Stomach smooth muscle (tissue), 2 donors: ENCODE results near the gene MCCC1.
A peak's percentile ranks its signal among the peaks of the same experiment; 100 is the strongest.

ENCODE experiments used
- H3K27ac ChIP-seq: one replicate; pipeline ENCODE4 v1.7.0; 2013; ENCODE audit warnings: mild to moderate bottlenecking, low read length, inconsistent platforms
- H3K27me3 ChIP-seq, 2 donors: one replicate each; pipeline ENCODE4 v1.7.0; 2013; ENCODE audit warnings: low read length in 2 of 2; ENCODE audit not compliant: insufficient read depth in 2 of 2, control insufficient read depth in 1 of 2
- H3K36me3 ChIP-seq, 2 donors: one replicate each; pipeline ENCODE4 v1.7.0; 2013; ENCODE audit warnings: low read length in 2 of 2; ENCODE audit not compliant: control insufficient read depth in 2 of 2, insufficient read depth in 2 of 2
- H3K4me1 ChIP-seq: one replicate; pipeline ENCODE4 v1.7.0; 2013; ENCODE audit warnings: low read length; ENCODE audit not compliant: control insufficient read depth, insufficient read depth
- H3K4me3 ChIP-seq, 2 donors: one replicate each; pipeline ENCODE4 v1.7.0; 2013; ENCODE audit warnings: low read length in 2 of 2
- H3K9ac ChIP-seq, 2 donors: one replicate each; pipeline ENCODE4 v1.7.0; 2013; ENCODE audit warnings: low read length in 2 of 2, mild to moderate bottlenecking in 1 of 2
- H3K9me3 ChIP-seq, 2 donors: one replicate each; pipeline ENCODE4 v1.7.0; 2013; ENCODE audit warnings: low read length in 2 of 2; ENCODE audit not compliant: control insufficient read depth in 2 of 2
- donor health status: healthy.
- donor health status: Pancreatic carcinoma.

The MCCC1 gene

DNA sequence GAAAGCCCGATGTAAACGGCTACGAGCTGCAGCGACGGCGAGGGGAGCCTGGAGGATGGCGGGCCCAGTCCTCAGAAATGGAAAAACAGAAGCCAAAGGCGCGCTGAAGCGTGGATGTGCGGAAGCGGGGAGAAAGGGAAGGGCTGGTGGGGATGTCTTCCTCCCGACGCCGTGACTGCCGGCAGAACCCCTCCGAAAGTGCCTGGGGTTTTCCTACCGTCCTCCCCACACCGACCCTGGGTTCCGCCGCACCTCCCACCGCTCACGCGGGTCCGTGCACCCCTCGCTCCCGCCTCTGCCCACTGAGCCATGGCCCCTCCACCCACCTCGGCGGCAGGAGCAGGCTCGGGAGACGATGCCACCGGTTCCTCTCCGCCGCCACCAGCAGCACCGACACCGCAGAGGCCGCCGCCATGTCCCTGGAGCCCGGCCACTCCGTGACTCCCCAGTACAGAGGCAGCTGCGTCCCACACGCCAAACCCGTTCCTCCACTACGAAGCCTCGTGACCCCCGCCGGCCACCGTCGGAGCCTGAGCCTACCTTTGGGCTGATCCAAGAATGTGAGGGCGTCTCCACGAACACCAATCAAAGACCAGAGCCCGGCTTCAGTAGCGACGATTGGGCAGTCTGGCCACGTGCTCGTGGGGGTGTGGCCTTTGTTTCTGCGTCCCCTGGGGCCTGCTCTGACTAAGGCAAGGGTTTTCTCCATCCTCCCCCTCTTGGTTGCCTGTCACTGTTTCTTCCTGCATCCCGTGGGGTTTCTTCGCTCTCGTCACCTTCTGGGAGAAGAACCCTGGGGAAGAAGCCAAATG, at the start of gene MCCC1:
TSS of gene MCCC1 (minus strand) at position 471 of the 812 bp plus-strand sequence. CDS start at position 415, 56 bp downstream.
- Histone ChIP-seq H3K4me1 (peaks cover 16% of the 10 kb centered on the region), H3K27ac (peak within 1 kb of the TSS; percentile 80), H3K27me3 (no peaks in the 10 kb centered on the region), H3K4me3 (peak within 1 kb of the TSS; percentile 95 to 97), H3K36me3 (no peaks in the 10 kb centered on the region), H3K9me3 (no peaks in the 10 kb centered on the region), H3K9ac (peak within 1 kb of the TSS; percentile 92 to 94)

DNA sequence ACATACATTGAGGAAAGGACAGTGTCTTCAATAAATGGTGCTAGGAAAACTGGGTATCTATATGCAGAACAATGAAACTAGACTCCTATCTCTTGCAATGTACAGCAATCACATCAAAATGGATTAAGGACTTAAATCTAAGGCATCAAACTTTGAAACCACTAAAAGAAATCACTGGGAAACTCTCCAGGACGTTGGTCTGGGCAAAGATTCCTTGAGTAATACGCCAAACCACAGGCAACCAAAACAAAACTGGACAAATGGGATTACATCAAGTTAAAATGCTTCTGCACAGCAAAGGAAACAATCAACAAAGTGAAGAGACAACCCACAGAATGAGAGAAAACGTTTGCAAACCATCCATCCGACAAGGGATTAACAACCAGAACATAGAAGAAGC, 48.8 kb upstream of the MCCC1 start:
- Histone ChIP-seq H3K4me3 (no peak overlapping the region), H3K27ac (no peak overlapping the region), H3K27me3 (no peaks in the 10 kb centered on the region), H3K9ac (no peak overlapping the region), H3K4me1 (no peaks in the 10 kb centered on the region), H3K36me3 (no peaks in the 10 kb centered on the region), H3K9me3 (no peaks in the 10 kb centered on the region)

DNA sequence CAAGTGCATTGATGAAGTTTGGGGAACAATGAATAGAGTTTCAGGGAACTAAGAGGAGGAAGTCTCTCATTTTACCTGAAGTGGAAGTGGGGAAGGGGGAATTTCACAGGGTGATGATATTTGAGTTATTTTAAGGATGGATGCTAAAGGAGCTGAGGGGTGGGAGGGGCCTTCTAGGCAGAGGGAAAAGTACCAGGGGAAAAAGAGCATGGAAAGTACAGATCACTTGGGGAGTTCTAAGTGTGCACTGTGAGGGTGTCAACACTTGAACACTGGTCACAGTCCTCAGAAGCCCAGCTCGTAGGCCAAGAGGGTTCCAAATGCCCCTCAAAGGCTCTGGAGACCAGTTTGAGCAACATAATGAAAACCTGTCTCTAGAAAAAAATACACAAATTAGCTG, 45.1 kb upstream of the MCCC1 start:
- H3K27me3 ChIP-seq, result no peaks in the 10 kb centered on the region
- no peaks in the 10 kb centered on the region for H3K4me1 ChIP-seq
- H3K9ac ChIP-seq, result no peak overlapping the region
- H3K36me3 ChIP-seq, result no peaks in the 10 kb centered on the region
- H3K4me3 ChIP-seq, result no peak overlapping the region
- no peak overlapping the region for H3K27ac ChIP-seq
- H3K9me3 ChIP-seq, result no peaks in the 10 kb centered on the region

DNA sequence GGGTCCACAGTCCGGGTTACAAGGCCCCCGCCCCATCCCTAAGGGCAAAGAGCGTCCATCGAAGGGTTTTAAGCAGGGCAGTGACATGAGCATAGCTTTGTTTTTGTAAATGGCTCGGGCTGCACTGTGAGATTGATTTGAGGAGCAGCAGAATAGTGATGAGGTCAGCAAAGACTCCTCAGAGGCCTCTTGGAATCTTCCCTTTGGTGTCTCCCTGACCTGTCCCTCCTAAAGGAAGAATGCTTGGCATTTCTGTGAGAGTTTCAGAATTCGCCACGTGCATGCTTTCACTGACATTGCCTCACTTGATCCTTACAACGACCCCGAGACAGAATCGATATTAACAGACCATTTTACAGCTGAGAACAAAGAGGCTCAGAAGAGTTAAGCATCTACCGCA, 42.9 kb upstream of the MCCC1 start:
- Histone ChIP-seq H3K27ac (no peak overlapping the region), H3K4me1 (no peaks in the 10 kb centered on the region), H3K4me3 (no peak overlapping the region), H3K36me3 (no peaks in the 10 kb centered on the region), H3K27me3 (no peaks in the 10 kb centered on the region), H3K9ac (no peak overlapping the region), H3K9me3 (no peaks in the 10 kb centered on the region)

DNA sequence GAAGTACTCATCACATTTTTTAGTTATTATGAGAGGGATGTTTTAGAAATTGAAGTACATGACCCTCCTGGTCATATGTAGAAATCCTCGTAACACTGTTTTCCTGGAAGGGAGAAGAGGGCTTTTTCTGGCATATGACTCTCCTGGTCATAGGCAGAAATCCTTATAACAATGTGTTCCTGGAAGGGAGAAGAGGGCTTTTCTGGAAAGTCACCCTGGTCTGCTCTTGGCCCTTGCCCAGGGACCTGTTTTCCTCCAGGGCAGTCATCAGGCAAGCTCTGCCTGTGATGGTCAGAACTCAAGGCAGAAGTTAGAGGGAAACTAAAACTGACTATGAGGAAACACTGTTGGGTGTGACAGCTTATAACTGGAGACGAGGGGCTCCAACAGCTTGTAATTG, 35.5 kb upstream of the MCCC1 start:
- Histone ChIP-seq H3K27me3 (peaks cover 0 to 9% of the 10 kb centered on the region in 2 donors), H3K36me3 (no peaks in the 10 kb centered on the region), H3K4me1 (no peaks in the 10 kb centered on the region), H3K9me3 (peaks cover 0 to 1% of the 10 kb centered on the region in 2 donors), H3K27ac (no peak overlapping the region), H3K4me3 (no peak overlapping the region), H3K9ac (no peak overlapping the region)

DNA sequence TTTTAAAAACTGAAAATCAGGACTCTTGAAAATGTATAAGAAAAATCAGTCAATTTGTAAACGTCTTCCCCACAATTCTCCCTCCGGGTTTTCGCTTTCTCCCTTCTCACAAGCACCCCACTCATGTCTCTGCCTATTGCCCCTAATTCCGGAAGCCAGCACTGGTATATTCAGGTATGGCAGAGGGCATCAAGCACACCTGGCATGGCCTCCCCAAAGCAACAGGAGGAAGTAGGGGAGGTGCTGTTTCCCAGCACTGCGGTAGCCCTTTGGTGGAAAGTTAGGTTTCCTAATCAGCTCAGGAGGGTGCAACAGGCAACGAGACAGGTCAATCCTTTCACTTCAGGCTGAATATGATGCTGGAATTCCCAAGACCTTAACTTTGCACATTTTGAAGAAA, 33.1 kb upstream of the MCCC1 start:
- no peak overlapping the region for H3K9ac ChIP-seq
- no peak overlapping the region for H3K27ac ChIP-seq
- peaks cover 0 to 5% of the 10 kb centered on the region in 2 donors for H3K9me3 ChIP-seq
- H3K4me3 ChIP-seq, result no peak overlapping the region
- peaks cover 0 to 9% of the 10 kb centered on the region in 2 donors for H3K27me3 ChIP-seq
- H3K36me3 ChIP-seq, result no peaks in the 10 kb centered on the region
- no peaks in the 10 kb centered on the region for H3K4me1 ChIP-seq

DNA sequence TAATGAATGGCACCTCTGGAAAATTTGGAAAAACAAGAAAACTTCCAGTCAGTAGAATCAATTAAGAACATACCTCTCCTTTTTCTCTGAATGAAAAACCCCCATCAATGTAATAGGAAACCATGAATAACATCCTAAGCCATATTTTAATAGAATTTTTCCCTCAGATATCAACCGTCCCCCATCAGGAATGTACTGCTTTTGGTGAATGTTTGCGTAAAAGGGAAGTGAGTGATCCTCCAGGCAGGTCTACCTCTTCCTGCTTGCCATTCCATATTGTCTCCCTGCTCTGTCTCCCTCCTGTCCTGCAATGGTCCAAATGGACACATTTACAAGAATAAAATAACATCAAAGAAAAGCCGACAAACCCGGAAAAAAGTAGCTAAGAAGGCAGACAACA, 32.4 kb upstream of the MCCC1 start:
- Histone ChIP-seq H3K4me1 (no peaks in the 10 kb centered on the region), H3K9ac (no peak overlapping the region), H3K9me3 (peaks cover 0 to 5% of the 10 kb centered on the region in 2 donors), H3K36me3 (no peaks in the 10 kb centered on the region), H3K4me3 (no peak overlapping the region), H3K27me3 (peaks cover 0 to 8% of the 10 kb centered on the region in 2 donors), H3K27ac (no peak overlapping the region)

DNA sequence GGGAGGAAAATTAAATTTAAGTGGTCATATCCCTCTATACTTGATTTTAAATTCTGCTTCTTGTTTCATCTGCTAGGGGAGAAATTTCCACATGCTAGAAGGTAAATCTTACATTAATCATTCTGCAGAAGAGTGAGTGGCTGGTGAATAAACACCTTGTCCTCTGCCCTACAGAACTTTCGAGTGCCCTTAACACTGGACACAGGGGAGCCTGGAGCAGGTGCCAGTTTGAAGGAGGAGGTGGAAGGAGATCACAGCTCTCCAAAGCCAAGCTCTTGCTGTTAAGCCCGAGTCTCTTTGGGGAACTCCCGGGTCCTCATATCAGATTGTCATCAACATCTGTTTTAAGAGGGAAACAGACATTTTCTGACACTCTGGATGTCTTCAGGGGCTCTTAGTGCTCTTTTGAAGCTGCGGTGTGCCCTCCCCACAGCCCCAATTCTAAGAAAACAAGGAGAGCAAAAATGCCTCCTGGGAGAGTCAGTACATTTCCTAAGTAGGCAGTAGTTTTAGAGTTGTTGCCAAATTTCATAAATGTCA, 32.0 kb upstream of the MCCC1 start:
- Histone ChIP-seq H3K9me3 (peaks cover 0 to 5% of the 10 kb centered on the region in 2 donors), H3K36me3 (no peaks in the 10 kb centered on the region), H3K4me3 (no peak overlapping the region), H3K9ac (no peak overlapping the region), H3K27me3 (peaks cover 0 to 7% of the 10 kb centered on the region in 2 donors), H3K4me1 (no peaks in the 10 kb centered on the region), H3K27ac (no peak overlapping the region)

DNA sequence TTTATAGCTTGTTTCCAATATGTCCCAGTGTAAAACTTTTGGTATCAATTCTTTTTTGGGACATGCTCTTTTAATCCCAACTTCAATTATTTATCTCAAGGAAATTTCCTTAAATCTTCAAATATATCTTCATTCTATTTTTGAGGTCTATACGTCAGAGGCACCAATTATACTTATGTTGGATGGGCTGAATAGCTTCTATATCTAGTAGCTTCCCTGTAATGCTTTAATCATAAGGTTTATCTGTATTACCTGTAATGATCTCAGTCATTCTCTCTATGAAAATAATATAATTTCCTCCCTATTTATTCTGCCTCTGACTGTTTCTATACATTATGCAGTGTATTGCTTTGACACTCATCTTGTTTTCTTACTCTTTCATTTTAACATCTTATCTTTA, 29.9 kb upstream of the MCCC1 start:
- no peaks in the 10 kb centered on the region for H3K4me1 ChIP-seq
- H3K9ac ChIP-seq, result no peak overlapping the region
- H3K9me3 ChIP-seq, result peaks cover 0 to 5% of the 10 kb centered on the region in 2 donors
- H3K36me3 ChIP-seq, result no peaks in the 10 kb centered on the region
- peaks cover 0 to 2% of the 10 kb centered on the region in 2 donors for H3K27me3 ChIP-seq
- H3K27ac ChIP-seq, result no peak overlapping the region
- no peak overlapping the region for H3K4me3 ChIP-seq

DNA sequence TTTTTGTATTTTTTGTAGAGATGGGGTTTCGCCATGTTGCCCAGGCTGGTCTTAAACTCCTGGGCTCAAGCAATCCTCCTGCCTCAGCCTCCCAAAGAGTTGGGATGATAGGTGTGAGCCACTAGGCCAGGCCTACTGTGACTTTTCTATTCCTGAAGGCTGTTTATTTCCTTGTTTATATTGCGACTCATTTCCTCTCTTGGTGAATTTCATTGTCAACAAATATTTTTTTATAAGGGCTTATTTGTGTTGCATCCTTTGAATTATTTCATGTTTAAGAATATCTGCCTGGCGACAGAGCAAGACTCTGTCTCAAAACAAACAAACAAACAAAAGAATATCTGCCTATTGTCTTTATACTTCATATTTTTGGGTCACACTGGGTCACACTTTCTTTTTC, 29.4 kb upstream of the MCCC1 start:
- H3K4me1 ChIP-seq, result no peaks in the 10 kb centered on the region
- H3K27ac ChIP-seq, result no peak overlapping the region

DNA sequence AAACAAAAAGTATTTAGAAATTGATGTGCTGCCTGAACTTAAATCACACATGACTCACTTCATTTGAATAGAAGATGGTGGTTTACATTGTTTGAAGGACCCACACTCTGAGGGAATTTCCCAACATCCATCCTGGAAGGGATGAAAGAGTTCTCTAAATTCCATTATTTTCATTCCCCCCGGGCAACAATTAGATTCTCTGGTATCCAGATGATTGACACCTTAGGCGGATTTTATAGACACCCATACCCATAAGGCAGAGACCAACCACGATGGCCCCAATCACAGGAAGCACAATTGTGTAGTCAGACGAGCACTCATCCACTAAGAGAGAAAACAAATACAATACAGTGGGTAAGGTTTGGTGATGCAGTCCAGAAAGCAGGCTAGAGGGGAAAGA, 24.6 kb upstream of the MCCC1 start:
- H3K4me1 ChIP-seq, result no peaks in the 10 kb centered on the region
- H3K9me3 ChIP-seq, result no peaks in the 10 kb centered on the region
- no peak overlapping the region for H3K27ac ChIP-seq
- H3K9ac ChIP-seq, result no peak overlapping the region
- H3K4me3 ChIP-seq, result no peak overlapping the region
- H3K27me3 ChIP-seq, result no peaks in the 10 kb centered on the region
- H3K36me3 ChIP-seq, result no peaks in the 10 kb centered on the region

More for the DNA sequence above, 29.4 kb upstream of the MCCC1 start:
- H3K9me3 ChIP-seq, result peaks cover 0 to 5% of the 10 kb centered on the region in 2 donors
- no peaks in the 10 kb centered on the region for H3K36me3 ChIP-seq
- H3K9ac ChIP-seq, result no peak overlapping the region
- H3K4me3 ChIP-seq, result no peak overlapping the region
- H3K27me3 ChIP-seq, result peaks cover 0 to 2% of the 10 kb centered on the region in 2 donors
